Lower leg skin (tissue), 4 donors: ENCODE measurements around the gene WDR38. TPM values are rescaled to one million over a fixed set of nuclear protein-coding genes. Genes with fewer than 3 reads are reported as not detected.

Source experiments
- DNase-seq, 2 donors: peaks; one replicate each; pipeline ENCODE4 v3.0.0-alpha.2; 2019; ENCODE audit warnings: low spot score in 2 of 2
- H3K4me3 ChIP-seq: fragments of 200-600 bp; sonication (generic); 2 replicates; pipeline ENCODE4 v1.5.1; 2017; ENCODE audit warnings: mild to moderate bottlenecking, low read depth; ENCODE audit not compliant: poor library complexity, severe bottlenecking
- POLR2A ChIP-seq, 2 donors: fragments of 450-650 bp; IDR thresholded peaks; one replicate each; pipeline ENCODE4 v1.6.1; 2016 to 2017; ENCODE audit warnings: antibody characterized with exemption in 2 of 2, mild to moderate bottlenecking in 1 of 2, moderate library complexity in 1 of 2
- WGBS, 2 donors: methylation state at CpG; one replicate each; pipeline ENCODE4 v1.1.5; 2018; 5-methylcytosine and 5-hydroxymethylcytosine counted together
- intact Hi-C: fragments of 100-400 bp; cut with DNase I; formaldehyde crosslinking; loops from one replicate; pipeline ENCODE4 v1.15.0; 2023; ENCODE audit warnings: low total_unique reads
- total RNA-seq, 4 donors: library from RNA; depleted of rRNA; stranded (reverse); fragments of >200 nt; gene quantifications; one replicate each; pipeline ENCODE4 v1.1.0, GENCODE V29; 2016
- TF ChIP-seq, protein P1 (sequence below), 3 donors: fragments of 450-650 bp; IDR thresholded peaks; one replicate each; pipeline ENCODE4 v1.5.1; 2016; ENCODE audit warnings: antibody characterized with exemption in 3 of 3, mild to moderate bottlenecking in 3 of 3, moderate library complexity in 2 of 3

The WDR38 gene
- total RNA-seq, 4 donors from 2014 or later = not detected

DNA sequence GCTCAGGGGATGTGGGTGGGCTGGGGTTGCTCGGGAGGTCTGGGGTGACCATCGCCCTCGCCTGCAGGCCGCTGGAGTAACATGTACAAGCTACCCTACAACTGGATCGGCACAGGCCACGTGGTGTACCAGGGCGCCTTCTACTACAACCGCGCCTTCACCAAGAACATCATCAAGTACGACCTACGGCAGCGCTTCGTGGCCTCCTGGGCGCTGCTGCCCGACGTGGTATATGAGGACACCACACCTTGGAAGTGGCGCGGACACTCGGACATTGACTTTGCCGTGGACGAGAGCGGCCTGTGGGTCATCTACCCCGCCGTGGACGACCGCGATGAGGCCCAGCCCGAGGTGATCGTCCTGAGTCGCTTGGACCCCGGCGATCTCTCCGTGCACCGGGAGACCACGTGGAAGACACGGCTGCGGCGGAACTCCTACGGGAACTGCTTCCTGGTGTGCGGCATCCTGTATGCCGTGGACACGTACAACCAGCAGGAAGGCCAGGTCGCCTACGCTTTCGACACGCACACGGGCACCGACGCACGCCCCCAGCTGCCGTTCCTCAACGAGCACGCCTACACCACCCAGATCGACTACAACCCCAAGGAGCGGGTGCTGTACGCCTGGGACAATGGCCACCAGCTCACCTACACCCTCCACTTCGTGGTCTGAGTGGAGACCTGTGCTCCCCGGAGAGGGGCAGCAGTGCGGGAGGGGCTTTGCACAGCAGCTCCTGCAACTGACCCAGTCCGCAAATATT, 43.3 kb upstream of the WDR38 start:
- 93 to 94% methylated on average over 54 to 60 of the region's 60 CpGs for WGBS, 2 donors
- H3K4me3 ChIP-seq = no peak overlapping the region
- TF ChIP-seq, protein P1, sequence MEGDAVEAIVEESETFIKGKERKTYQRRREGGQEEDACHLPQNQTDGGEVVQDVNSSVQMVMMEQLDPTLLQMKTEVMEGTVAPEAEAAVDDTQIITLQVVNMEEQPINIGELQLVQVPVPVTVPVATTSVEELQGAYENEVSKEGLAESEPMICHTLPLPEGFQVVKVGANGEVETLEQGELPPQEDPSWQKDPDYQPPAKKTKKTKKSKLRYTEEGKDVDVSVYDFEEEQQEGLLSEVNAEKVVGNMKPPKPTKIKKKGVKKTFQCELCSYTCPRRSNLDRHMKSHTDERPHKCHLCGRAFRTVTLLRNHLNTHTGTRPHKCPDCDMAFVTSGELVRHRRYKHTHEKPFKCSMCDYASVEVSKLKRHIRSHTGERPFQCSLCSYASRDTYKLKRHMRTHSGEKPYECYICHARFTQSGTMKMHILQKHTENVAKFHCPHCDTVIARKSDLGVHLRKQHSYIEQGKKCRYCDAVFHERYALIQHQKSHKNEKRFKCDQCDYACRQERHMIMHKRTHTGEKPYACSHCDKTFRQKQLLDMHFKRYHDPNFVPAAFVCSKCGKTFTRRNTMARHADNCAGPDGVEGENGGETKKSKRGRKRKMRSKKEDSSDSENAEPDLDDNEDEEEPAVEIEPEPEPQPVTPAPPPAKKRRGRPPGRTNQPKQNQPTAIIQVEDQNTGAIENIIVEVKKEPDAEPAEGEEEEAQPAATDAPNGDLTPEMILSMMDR (IDR thresholded peaks at IDR 0.05) = no peak
- TF ChIP-seq POLR2A (IDR thresholded peaks at IDR 0.05) = no peak
- no peak for DNase-seq
- intact Hi-C loops = no loop called here

DNA sequence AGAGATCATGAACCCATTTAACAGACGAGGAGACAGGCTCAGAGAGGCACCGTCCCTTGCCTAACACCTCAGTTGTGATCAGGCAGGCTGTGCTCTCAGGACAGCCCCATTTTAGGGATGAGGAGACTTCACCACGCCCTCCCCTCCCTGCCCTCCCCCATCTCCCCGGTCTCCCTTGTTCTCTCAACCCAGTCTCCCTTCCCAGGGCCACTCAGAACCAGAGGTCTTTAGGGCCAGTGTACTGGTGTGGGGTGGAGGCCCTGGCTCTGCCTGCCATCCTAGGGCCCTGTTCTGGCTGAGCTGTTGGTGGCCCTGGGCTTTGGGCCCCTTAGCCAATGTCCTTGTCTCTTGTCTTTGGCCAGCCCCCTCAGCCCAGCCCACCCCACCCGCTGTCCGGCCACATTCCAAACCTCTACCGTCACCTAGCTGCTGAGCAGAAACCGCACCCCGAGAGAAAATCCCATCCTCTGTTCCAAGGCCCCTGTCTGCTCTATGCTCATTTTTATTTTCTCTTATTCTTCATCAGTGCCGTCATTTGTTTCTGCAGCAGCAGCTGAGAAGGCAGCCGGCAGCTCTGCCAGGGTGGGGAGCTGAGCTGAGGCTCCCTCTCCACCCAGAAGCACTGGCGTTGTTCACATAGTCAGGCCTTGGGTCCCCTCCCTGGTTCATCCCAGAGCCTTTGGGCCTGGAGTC, 42.5 kb upstream of the WDR38 start:
- no peak for DNase-seq
- 49 to 50% methylated on average over 12 of the region's 12 CpGs for WGBS, 2 donors
- intact Hi-C loops = no loop called here
- no peak overlapping the region for H3K4me3 ChIP-seq
- TF ChIP-seq, protein P1 (IDR thresholded peaks at IDR 0.05) = no peak
- TF ChIP-seq POLR2A (IDR thresholded peaks at IDR 0.05) = no peak

DNA sequence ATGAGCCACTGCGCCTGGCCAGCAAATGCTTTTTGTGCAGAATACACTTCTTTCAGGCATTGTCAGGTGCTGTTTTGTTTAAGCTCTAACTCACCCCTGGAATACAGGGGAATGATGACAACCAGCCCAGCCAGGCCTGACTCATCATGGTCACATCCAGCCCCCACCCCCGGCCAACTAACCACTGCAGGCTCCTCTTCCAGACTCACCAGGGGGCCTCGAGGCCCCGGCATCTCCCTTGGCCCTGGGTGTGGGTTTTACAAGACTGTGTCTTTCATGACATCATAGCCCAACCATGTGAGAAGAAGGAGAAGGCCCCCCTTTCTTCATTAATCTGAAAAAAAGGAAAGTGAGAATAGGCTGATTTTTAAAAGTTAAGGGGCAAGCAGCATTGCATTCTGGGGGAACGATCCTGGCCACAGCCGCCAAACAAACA, 40.8 kb upstream of the WDR38 start:
- H3K4me3 ChIP-seq = no peak overlapping the region
- WGBS, 2 donors = 48 to 54% methylated on average over 6 of the region's 6 CpGs
- intact Hi-C loops = no loop called here
- no peak for TF ChIP-seq POLR2A (IDR thresholded peaks at IDR 0.05)
- TF ChIP-seq, protein P1 (IDR thresholded peaks at IDR 0.05) = no peak
- DNase-seq = peak in 1 of 2 donors; percentile 94

DNA sequence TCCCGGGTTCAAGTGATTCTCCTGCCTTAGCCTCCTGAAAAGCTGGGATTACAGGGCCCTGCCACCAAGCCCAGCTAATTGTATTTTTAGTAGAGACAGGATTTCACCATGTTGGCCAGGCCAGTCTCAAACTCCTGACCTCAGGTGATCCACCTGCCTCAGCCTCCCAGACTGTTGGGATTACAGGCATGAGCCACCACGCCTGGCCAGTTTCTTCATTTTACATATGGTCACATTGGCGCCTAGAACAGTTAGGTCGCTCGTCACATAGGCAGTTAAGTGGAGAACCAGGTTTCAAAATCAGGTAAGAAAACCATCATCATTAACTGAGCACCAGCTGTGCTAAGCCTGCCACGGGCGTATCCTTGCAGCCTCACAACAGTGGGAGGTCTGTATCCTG, 40.2 kb upstream of the WDR38 start:
- H3K4me3 ChIP-seq = no peak overlapping the region
- no peak for DNase-seq
- 63 to 77% methylated on average over 7 of the region's 7 CpGs for WGBS, 2 donors
- intact Hi-C loops = no loop called here
- TF ChIP-seq, protein P1 (IDR thresholded peaks at IDR 0.05) = no peak

DNA sequence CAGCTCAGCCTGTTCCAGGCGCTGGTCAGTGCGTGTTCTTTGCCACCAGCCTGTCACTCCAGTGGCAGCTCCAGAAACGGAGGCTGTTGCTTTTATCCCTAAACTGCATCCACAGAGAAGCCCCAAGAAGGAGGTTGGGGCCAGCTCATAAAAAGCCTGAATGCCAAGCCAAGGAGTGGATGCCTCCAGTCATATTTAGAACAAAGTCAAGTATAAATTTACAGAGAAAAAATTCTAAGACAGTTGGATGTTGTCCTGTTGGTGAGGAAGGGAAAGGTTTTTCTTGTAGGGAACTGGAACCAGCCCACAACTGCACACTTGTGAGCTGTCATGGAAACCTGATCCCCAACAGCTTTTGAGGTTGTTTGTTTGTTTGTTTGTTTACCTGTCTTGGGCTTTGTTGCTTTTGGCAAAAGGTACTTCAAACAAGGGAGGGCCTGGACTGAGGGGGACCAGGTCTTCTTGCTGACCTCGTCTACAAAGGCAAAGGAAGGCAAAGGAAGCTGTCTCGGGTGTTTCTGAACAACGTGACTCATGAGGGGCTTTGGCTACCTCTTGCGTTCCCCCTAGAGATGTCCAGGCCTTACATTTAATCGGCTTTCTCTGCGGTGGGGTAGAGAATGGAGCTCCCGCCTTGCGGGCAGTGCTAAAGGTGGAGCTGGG, 39.6 kb upstream of the WDR38 start:
- intact Hi-C loops = no loop called here
- TF ChIP-seq, protein P1 (IDR thresholded peaks at IDR 0.05) = no peak
- no peak for TF ChIP-seq POLR2A (IDR thresholded peaks at IDR 0.05)
- H3K4me3 ChIP-seq = no peak overlapping the region
- 38 to 45% methylated on average over 11 of the region's 11 CpGs for WGBS, 2 donors
- DNase-seq = no peak
